Astrocyte (in vitro differentiated cells and primary cell): ENCODE results near the gene SLC35B2. TPM values are rescaled to one million over a fixed set of nuclear protein-coding genes. Genes with fewer than 3 reads are reported as not detected.

ENCODE experiments used
- DNase-seq: peaks from one replicate; pipeline ENCODE4 v3.0.0-alpha.2; 2010; ENCODE audit warnings: low read depth
- FAIRE-seq: peaks from 2 replicates; lab custom pipeline; 2011; peaks lifted over from hg19 to GRCh38; lab: Jason Lieb, UNC
- H2AFZ ChIP-seq: 2 replicates; pipeline ENCODE4 v1.6.0; 2012; ENCODE audit warnings: low read depth, low read length, inconsistent platforms
- H3K27ac ChIP-seq: 2 replicates; pipeline ENCODE4 v1.5.1; 2011; ENCODE audit warnings: low read depth, low read length, inconsistent platforms
- H3K27me3 ChIP-seq: 2 replicates; pipeline ENCODE4 v1.6.0; 2011; ENCODE audit warnings: low read length, inconsistent platforms; ENCODE audit not compliant: insufficient read depth
- H3K36me3 ChIP-seq: 2 replicates; pipeline ENCODE4 v1.5.1; 2011; ENCODE audit warnings: low read length, inconsistent platforms; ENCODE audit not compliant: insufficient read depth
- H3K4me1 ChIP-seq: 2 replicates; pipeline ENCODE4 v1.5.1; 2011; ENCODE audit warnings: low read length, inconsistent platforms; ENCODE audit not compliant: insufficient read depth
- H3K4me2 ChIP-seq: 2 replicates; pipeline ENCODE4 v1.6.0; 2012; ENCODE audit warnings: low read length, inconsistent platforms
- H3K4me3 ChIP-seq: 2 replicates; pipeline ENCODE4 v1.5.1; 2011; ENCODE audit warnings: low read depth, mild to moderate bottlenecking, low read length, inconsistent platforms; ENCODE audit not compliant: insufficient read depth
- H3K79me2 ChIP-seq: 2 replicates; pipeline ENCODE4 v1.6.0; 2012; ENCODE audit warnings: mild to moderate bottlenecking, low read length, inconsistent platforms; ENCODE audit not compliant: insufficient read depth
- H3K9ac ChIP-seq: 2 replicates; pipeline ENCODE4 v1.6.0; 2012; ENCODE audit warnings: mild to moderate bottlenecking, low read length, inconsistent platforms
- H3K9me3 ChIP-seq: 2 replicates; pipeline ENCODE4 v1.5.1; 2012; ENCODE audit warnings: low read depth, mild to moderate bottlenecking, low read length, inconsistent platforms; ENCODE audit not compliant: insufficient read depth
- H4K20me1 ChIP-seq: 2 replicates; pipeline ENCODE4 v1.6.0; 2012; ENCODE audit warnings: low read length, inconsistent platforms; ENCODE audit not compliant: insufficient read depth
- H3K27ac Mint-ChIP-seq: one replicate; pipeline ENCODE4 v1.8.0; 2021; ENCODE audit warnings: mild to moderate bottlenecking, mixed read lengths; ENCODE audit not compliant: unreplicated experiment
- H3K27me3 Mint-ChIP-seq: one replicate; pipeline ENCODE4 v1.8.0; 2021; ENCODE audit warnings: low read depth, mixed read lengths; ENCODE audit not compliant: unreplicated experiment
- H3K36me3 Mint-ChIP-seq: one replicate; pipeline ENCODE4 v1.8.0; 2021; ENCODE audit warnings: low read depth, mixed read lengths; ENCODE audit not compliant: unreplicated experiment
- H3K4me1 Mint-ChIP-seq: one replicate; pipeline ENCODE4 v1.8.0; 2021; ENCODE audit warnings: low read depth, mixed read lengths; ENCODE audit not compliant: unreplicated experiment
- H3K4me3 Mint-ChIP-seq: one replicate; pipeline ENCODE4 v1.8.0; 2021; ENCODE audit warnings: mild to moderate bottlenecking, moderate library complexity, mixed read lengths; ENCODE audit not compliant: unreplicated experiment
- H3K9me3 Mint-ChIP-seq: one replicate; pipeline ENCODE4 v1.8.0; 2021; ENCODE audit warnings: mild to moderate bottlenecking, mixed read lengths; ENCODE audit not compliant: unreplicated experiment
- CTCF ChIP-seq: IDR thresholded peaks from 2 replicates; pipeline ENCODE4 v1.5.1; 2011; ENCODE audit warnings: low read depth, mild to moderate bottlenecking, inconsistent platforms, low read length, moderate library complexity; ENCODE audit not compliant: insufficient read depth
- EZH2 ChIP-seq: IDR thresholded peaks from 2 replicates; pipeline ENCODE4 v1.6.1; 2012; ENCODE audit warnings: mild to moderate bottlenecking, low read length, inconsistent platforms; ENCODE audit not compliant: insufficient read depth
- total RNA-seq: library from RNA; stranded (reverse); gene quantifications from 2 replicates; pipeline ENCODE4 v1.2.1, GENCODE V29; 2021

The SLC35B2 gene
- total RNA-seq, 1 donor from 2014 or later, result 61.8 TPM

- Histone ChIP-seq H4K20me1 (peaks cover 7% of the 10 kb centered on the region), H3K9ac (no peak overlapping the region), H3K9me3 (no peaks in the 10 kb centered on the region), H3K36me3 (no peaks in the 10 kb centered on the region), H3K4me2 (no peak overlapping the region), H3K27me3 (no peaks in the 10 kb centered on the region), H3K4me1 (peaks cover 16% of the 10 kb centered on the region), H3K27ac (no peak overlapping the region), H3K4me3 (no peak overlapping the region), H3K79me2 (no peaks in the 10 kb centered on the region), H2AFZ (no peak overlapping the region)
- Mint-ChIP-seq H3K36me3 (peaks cover 5% of the 10 kb centered on the region), H3K4me1 (peaks cover 16% of the 10 kb centered on the region), H3K27me3 (peaks cover 18% of the 10 kb centered on the region), H3K27ac (no peak overlapping the region), H3K4me3 (no peak overlapping the region), H3K9me3 (no peaks in the 10 kb centered on the region)
- DNase-seq, result no peak
- TF ChIP-seq EZH2 (no peak), CTCF (no peak)
- no peak for FAIRE-seq
Measured at GRCh38 chr6:44230034-44230675, 27.2 kb downstream of the SLC35B2 start.

- peaks cover 10% of the 10 kb centered on the region for H3K4me1 ChIP-seq
- no peaks in the 10 kb centered on the region for H3K9me3 ChIP-seq
- no peak for FAIRE-seq
- TF ChIP-seq CTCF, result no peak
- no peak for TF ChIP-seq EZH2
- H3K79me2 ChIP-seq, result no peaks in the 10 kb centered on the region
- H3K9ac ChIP-seq, result no peak overlapping the region
- Mint-ChIP-seq H3K36me3 (peaks cover 5% of the 10 kb centered on the region), H3K4me3 (no peak overlapping the region), H3K27ac (no peak overlapping the region), H3K4me1 (peaks cover 11% of the 10 kb centered on the region), H3K27me3 (peaks cover 18% of the 10 kb centered on the region), H3K9me3 (no peaks in the 10 kb centered on the region)
- H2AFZ ChIP-seq, result no peak overlapping the region
- peaks cover 12% of the 10 kb centered on the region for H4K20me1 ChIP-seq
- no peak overlapping the region for H3K4me2 ChIP-seq
- no peak for DNase-seq
- no peak overlapping the region for H3K27ac ChIP-seq
- no peaks in the 10 kb centered on the region for H3K36me3 ChIP-seq
- H3K4me3 ChIP-seq, result no peak overlapping the region
- H3K27me3 ChIP-seq, result no peaks in the 10 kb centered on the region
Measured at GRCh38 chr6:44229376-44230033, 27.8 kb downstream of the SLC35B2 start.

GRCh38 chr6:44228836-44229235 lies 28.5 kb downstream of the SLC35B2 start:
- Mint-ChIP-seq H3K27me3 (peaks cover 18% of the 10 kb centered on the region), H3K27ac (no peak overlapping the region)

More at GRCh38 chr6:44228836-44229235, 28.5 kb downstream of the SLC35B2 start:
- TF ChIP-seq CTCF (no peak), EZH2 (no peak)
- no peak overlapping the region for H3K4me3 Mint-ChIP-seq
- no peaks in the 10 kb centered on the region for H3K79me2 ChIP-seq
- H4K20me1 ChIP-seq, result peaks cover 16% of the 10 kb centered on the region
- no peaks in the 10 kb centered on the region for H3K36me3 ChIP-seq
- H3K9me3 Mint-ChIP-seq, result no peaks in the 10 kb centered on the region
- no peak overlapping the region for H3K4me3 ChIP-seq
- H3K9ac ChIP-seq, result no peak overlapping the region
- no peak for DNase-seq
- H3K4me1 Mint-ChIP-seq, result peaks cover 10% of the 10 kb centered on the region
- H3K27ac ChIP-seq, result no peak overlapping the region
- H2AFZ ChIP-seq, result no peak overlapping the region
- H3K27me3 ChIP-seq, result no peaks in the 10 kb centered on the region
- peaks cover 5% of the 10 kb centered on the region for H3K36me3 Mint-ChIP-seq
- no peaks in the 10 kb centered on the region for H3K9me3 ChIP-seq
- peaks cover 11% of the 10 kb centered on the region for H3K4me1 ChIP-seq
- no peak overlapping the region for H3K4me2 ChIP-seq
- FAIRE-seq, result no peak
